Peyer's patch (tissue), 4 donors: ENCODE measurements around the gene SLC15A1. TPM values are rescaled to one million over a fixed set of nuclear protein-coding genes. Genes with fewer than 3 reads are reported as not detected.
A peak's percentile ranks its signal among the peaks of the same experiment; 100 is the strongest.

Experiments used
- DNase-seq, 3 donors: peaks; one replicate each; pipeline ENCODE4 v3.0.0-alpha.2; 2017 to 2019
- H3K27ac ChIP-seq, 4 donors: fragments of 200-600 bp; sonication (generic); one replicate each; pipeline ENCODE4 v1.5.1; 2016 to 2019
- H3K27me3 ChIP-seq, 2 donors: fragments of 200-600 bp; sonication (generic); one replicate each; pipeline ENCODE4 v1.5.1; 2019
- H3K36me3 ChIP-seq, 3 donors: fragments of 200-600 bp; sonication (generic); one replicate each; pipeline ENCODE4 v1.5.1; 2016 to 2019
- H3K4me1 ChIP-seq, 4 donors: fragments of 200-600 bp; sonication (generic); one replicate each; pipeline ENCODE4 v1.5.1; 2016 to 2019
- H3K4me3 ChIP-seq, 4 donors: fragments of 200-600 bp; sonication (generic); 1 replicate in 3 of 4; 2 replicates in 1 of 4; pipeline ENCODE4 v1.5.1; 2016 to 2019; ENCODE audit warnings: mild to moderate bottlenecking in 1 of 4
- H3K9me3 ChIP-seq, 4 donors: fragments of 200-600 bp; sonication (generic); one replicate each; pipeline ENCODE4 v1.5.1; 2016 to 2019; ENCODE audit warnings: mild to moderate bottlenecking in 1 of 4
- CTCF ChIP-seq, 6 experiments: fragments of 450-650 bp in 4 of 6; fragments of 200-600 bp in 2 of 6; sonication (generic) in 1 of 6; IDR thresholded peaks; one replicate each; pipeline ENCODE4 v1.5.1; 2017 to 2019; ENCODE audit warnings: antibody characterized with exemption in 6 of 6, mild to moderate bottlenecking in 3 of 6, moderate library complexity in 1 of 6
- POLR2A ChIP-seq, 2 donors: fragments of 450-650 bp; IDR thresholded peaks; one replicate each; pipeline ENCODE4 v1.5.1; 2017; ENCODE audit warnings: antibody characterized with exemption in 2 of 2, mild to moderate bottlenecking in 2 of 2, moderate library complexity in 2 of 2
- total RNA-seq, 4 donors: library from RNA; depleted of rRNA; stranded (reverse); fragments of >200 nt; gene quantifications; one replicate each; pipeline ENCODE4 v1.1.0, GENCODE V29; 2016

SLC15A1 gene
- total RNA-seq, 4 donors from 2014 or later, result 4.1 to 732 (median 555) TPM

DNA sequence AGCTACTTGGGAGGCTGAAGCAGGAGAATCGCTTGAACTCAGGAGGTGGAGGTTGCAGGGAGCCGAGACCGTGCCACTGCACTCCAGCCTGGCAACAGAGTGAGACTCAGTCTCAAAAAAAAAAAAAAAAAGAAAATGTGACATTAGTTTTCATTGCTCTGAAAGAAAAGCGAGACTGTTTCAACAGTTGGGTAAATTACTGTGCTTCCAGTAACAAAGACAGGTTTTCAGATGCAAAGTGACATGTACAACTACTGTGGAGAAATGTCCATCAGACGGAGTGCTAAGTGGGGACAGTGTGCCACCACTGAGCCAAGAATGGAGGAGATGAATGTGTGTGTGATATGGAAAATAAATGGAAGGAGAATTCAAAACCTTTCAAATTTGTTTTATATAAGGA, 24.2 kb upstream of the SLC15A1 start:
- H3K4me1 ChIP-seq, result peaks cover 0 to 4% (median 0%) of the 10 kb centered on the region in 4 donors
- H3K27ac ChIP-seq, result peak overlapping the region in 2 of 4 donors; percentile 63 to 86
- TF ChIP-seq POLR2A (IDR thresholded peaks at IDR 0.05) (no peak), CTCF (IDR thresholded peaks at IDR 0.05) (no peak)
- no peaks in the 10 kb centered on the region for H3K9me3 ChIP-seq
- no peak overlapping the region for H3K4me3 ChIP-seq
- H3K27me3 ChIP-seq, result no peaks in the 10 kb centered on the region
- no peak for DNase-seq
- no peaks in the 10 kb centered on the region for H3K36me3 ChIP-seq

DNA sequence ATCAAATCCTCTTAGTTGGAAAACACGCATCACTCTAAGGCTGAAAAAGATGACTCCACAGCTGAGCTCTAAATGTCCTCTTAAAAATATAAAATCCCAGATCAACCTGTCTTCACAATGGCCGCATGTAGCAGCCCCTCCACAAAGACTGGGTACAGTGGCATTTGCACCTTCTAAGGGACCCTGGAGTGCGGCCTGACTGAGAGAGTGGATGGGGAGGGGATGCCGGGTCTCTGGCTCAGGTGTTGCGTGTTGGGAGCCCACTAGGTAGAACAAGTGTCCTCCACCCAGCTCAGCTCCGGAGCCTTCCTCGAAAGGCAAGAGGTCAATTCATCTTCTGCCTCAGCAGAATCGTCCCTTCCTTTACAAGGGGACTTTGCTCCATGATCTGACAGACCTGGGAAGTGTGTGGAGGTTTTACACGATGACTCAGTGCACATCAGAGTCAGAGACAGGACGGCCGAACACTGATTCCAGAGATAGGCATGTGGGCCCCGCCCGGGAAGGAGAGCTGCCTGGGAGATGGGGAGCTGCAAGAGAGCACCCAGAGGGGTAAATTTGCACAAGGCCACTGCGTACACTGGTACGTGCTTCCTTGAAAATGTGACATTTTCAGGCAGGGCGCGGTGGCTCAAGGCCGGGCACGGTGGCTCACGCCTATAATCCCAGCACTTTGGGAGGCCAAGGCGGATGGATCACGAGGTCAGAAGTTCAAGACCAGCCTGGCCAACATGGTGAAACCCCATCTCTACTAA, 23.5 kb upstream of the SLC15A1 start:
- H3K4me3 ChIP-seq, result no peak overlapping the region
- H3K27me3 ChIP-seq, result no peaks in the 10 kb centered on the region
- H3K9me3 ChIP-seq, result no peaks in the 10 kb centered on the region
- peak overlapping the region in 2 of 4 donors; percentile 70 to 86 for H3K27ac ChIP-seq
- TF ChIP-seq POLR2A (IDR thresholded peaks at IDR 0.05), result peak in 1 of 2 donors; percentile 53
- peak in 1 of 6 experiments; percentile 4 for TF ChIP-seq CTCF (IDR thresholded peaks at IDR 0.05)
- H3K4me1 ChIP-seq, result peaks cover 0 to 4% (median 0%) of the 10 kb centered on the region in 4 donors
- DNase-seq, result peak in 2 of 3 donors; percentile 87 to 91
- no peaks in the 10 kb centered on the region for H3K36me3 ChIP-seq

DNA sequence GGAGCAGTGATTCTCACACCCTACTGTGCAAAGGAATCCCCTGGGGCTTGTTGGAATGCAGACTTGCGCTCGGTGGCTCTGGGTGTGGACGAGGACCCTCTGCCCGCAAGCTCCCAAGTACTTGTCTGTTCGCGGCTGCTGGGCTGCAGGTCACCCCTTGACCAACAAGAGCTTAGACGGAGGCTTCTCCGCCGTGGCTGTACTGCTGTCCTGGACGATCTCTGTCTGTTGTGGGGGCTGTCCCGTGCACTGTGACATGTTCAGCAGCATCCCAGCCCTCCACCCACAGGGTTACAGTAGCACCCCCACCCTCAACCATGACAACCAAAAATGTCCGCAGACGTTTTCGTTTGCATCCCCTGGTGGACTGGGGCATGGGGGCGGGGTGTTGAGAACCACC, 22.9 kb upstream of the SLC15A1 start:
- no peak overlapping the region for H3K4me3 ChIP-seq
- H3K27me3 ChIP-seq, result no peaks in the 10 kb centered on the region
- peak in 1 of 3 donors; percentile 42 for DNase-seq
- peak overlapping the region in 1 of 4 donors; percentile 70 for H3K27ac ChIP-seq
- H3K4me1 ChIP-seq, result peaks cover 0 to 4% (median 0%) of the 10 kb centered on the region in 4 donors
- no peaks in the 10 kb centered on the region for H3K9me3 ChIP-seq
- H3K36me3 ChIP-seq, result no peaks in the 10 kb centered on the region
- TF ChIP-seq POLR2A (IDR thresholded peaks at IDR 0.05), result no peak
- TF ChIP-seq CTCF (IDR thresholded peaks at IDR 0.05), result no peak

DNA sequence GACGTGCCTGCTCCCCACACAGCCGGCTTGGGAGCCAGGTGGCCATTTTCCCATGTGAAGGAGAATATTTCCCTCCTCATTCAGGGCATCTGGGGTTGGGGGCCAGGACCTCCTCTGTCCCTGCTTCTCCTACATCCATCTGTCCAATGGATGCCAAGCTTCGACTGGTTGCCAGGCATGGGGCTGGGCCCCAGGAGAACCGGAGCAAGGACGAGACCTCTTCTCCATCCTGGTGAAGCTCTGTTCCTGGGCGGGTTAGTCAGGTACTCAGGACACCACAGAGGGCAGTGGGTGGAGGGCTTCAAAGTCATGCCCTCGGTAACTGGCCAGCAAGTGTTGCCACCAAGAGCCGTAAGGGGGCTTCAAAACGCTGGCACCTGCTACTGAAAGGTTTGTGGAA, 22.3 kb upstream of the SLC15A1 start:
- Histone ChIP-seq H3K4me1 (peaks cover 0 to 4% (median 0%) of the 10 kb centered on the region in 4 donors), H3K9me3 (no peaks in the 10 kb centered on the region), H3K4me3 (no peak overlapping the region), H3K27me3 (no peaks in the 10 kb centered on the region), H3K36me3 (no peaks in the 10 kb centered on the region), H3K27ac (no peak overlapping the region)
- peak in 1 of 3 donors; percentile 22 for DNase-seq
- TF ChIP-seq POLR2A (IDR thresholded peaks at IDR 0.05) (no peak), CTCF (IDR thresholded peaks at IDR 0.05) (no peak)

- no peak overlapping the region for H3K4me3 ChIP-seq
- no peaks in the 10 kb centered on the region for H3K9me3 ChIP-seq
- TF ChIP-seq POLR2A (IDR thresholded peaks at IDR 0.05), result no peak
- no peak for TF ChIP-seq CTCF (IDR thresholded peaks at IDR 0.05)
- H3K27me3 ChIP-seq, result no peaks in the 10 kb centered on the region
- H3K4me1 ChIP-seq, result peaks cover 0 to 4% (median 0%) of the 10 kb centered on the region in 4 donors
- H3K27ac ChIP-seq, result no peak overlapping the region
- no peak for DNase-seq
- no peaks in the 10 kb centered on the region for H3K36me3 ChIP-seq
Measured at GRCh38 chr13:98773921-98774320, 21.4 kb upstream of the SLC15A1 start.
